Activated CD8-positive, alpha-beta memory T cell treated with anti-CD3 and anti-CD28 coated beads for 24 hours (primary cell): ENCODE data around the gene GAK.

Experiments used
- DNase-seq: peaks from one replicate; pipeline ENCODE4 v3.0.0-alpha.2; 2020

The GAK gene

GRCh38 chr4:866068-866760, 65.9 kb downstream of the GAK start:
- no peak for DNase-seq

- no peak for DNase-seq
These were observed 66.5 kb downstream of the GAK start for GRCh38 chr4:865572-865971.

GRCh38 chr4:865121-865465, 67.0 kb downstream of the GAK start:
- no peak for DNase-seq

GRCh38 chr4:864456-865120, 67.5 kb downstream of the GAK start:
- DNase-seq = no peak

- DNase-seq = no peak
These were observed 71.6 kb downstream of the GAK start for GRCh38 chr4:860561-860960.

GRCh38 chr4:859496-859895, 72.6 kb downstream of the GAK start:
- DNase-seq = no peak

GRCh38 chr4:858831-859451, 73.2 kb downstream of the GAK start:
- no peak for DNase-seq

- DNase-seq = no peak
These were observed 74.1 kb downstream of the GAK start for GRCh38 chr4:858041-858481.

GRCh38 chr4:857461-857860, 74.7 kb downstream of the GAK start:
- no peak for DNase-seq

- DNase-seq = no peak
These were observed 75.8 kb downstream of the GAK start for GRCh38 chr4:856225-856901.

- no peak for DNase-seq
These were observed 76.3 kb downstream of the GAK start for GRCh38 chr4:855880-856224.

GRCh38 chr4:854356-854755, 77.8 kb downstream of the GAK start:
- no peak for DNase-seq

GRCh38 chr4:853416-853781, 78.7 kb downstream of the GAK start:
- no peak for DNase-seq

GRCh38 chr4:851701-852430, 80.2 kb downstream of the GAK start:
- DNase-seq = no peak

GRCh38 chr4:850323-850945, 81.7 kb downstream of the GAK start:
- no peak for DNase-seq

GRCh38 chr4:849478-850175, 82.5 kb downstream of the GAK start:
- no peak for DNase-seq

- DNase-seq = no peak
These were observed 83.2 kb downstream of the GAK start for GRCh38 chr4:848803-849477.

- DNase-seq = no peak
These were observed 83.8 kb downstream of the GAK start for GRCh38 chr4:848307-848691.

- no peak for DNase-seq
These were observed 86.3 kb downstream of the GAK start for GRCh38 chr4:845836-846251.

- DNase-seq = no peak
These were observed 86.8 kb downstream of the GAK start for GRCh38 chr4:845233-845835.

- DNase-seq = no peak
These were observed 87.3 kb downstream of the GAK start for GRCh38 chr4:844752-845232.
